A549 (cell line): ENCODE data around the gene GLIS1. TPM values are rescaled to one million over a fixed set of nuclear protein-coding genes. Genes with fewer than 3 reads are reported as not detected.

Experiments
- ATAC-seq, 2 experiments: fragments of 200-7000 bp in 1 of 2; fragments of >200 bp in 1 of 2; cut with Nextera tagmentation in 1 of 2; cut with Tn5 transposase in 1 of 2; 3 replicates each; pipeline versions ENCODE4 v1.8.0 to v1.9.1; 2018 to 2020; ENCODE audit warnings: mild to moderate bottlenecking in 1 of 2, moderate library complexity in 1 of 2
- CTCF ChIA-PET: fragments of 300-600 bp; sonication (Branson Sonifier 250); formaldehyde crosslinking; extraction: SDS; loops from one replicate; lab custom pipeline; 2021; ENCODE audit warnings: antibody characterized with exemption, inconsistent platforms; lab: Yijun Ruan, JAX
- POLR2A ChIA-PET: fragments of 350-600 bp; formaldehyde crosslinking; extraction: SDS; loops from one replicate; lab custom pipeline; 2021; ENCODE audit warnings: antibody characterized with exemption, inconsistent platforms; lab: Yijun Ruan, JAX
- DNase-seq, 2 experiments: peaks; one replicate each; pipeline versions ENCODE4 v3.0.0 to v3.0.0-alpha.2; 2011 to 2016; ENCODE audit warnings: low read depth in 1 of 2, low spot score in 1 of 2
- FAIRE-seq: peaks from 2 replicates; lab custom pipeline; 2011; peaks lifted over from hg19 to GRCh38; lab: Jason Lieb, UNC
- H3K27ac ChIP-seq, 2 experiments: fragments of >200 bp; sonication (Bioruptor Twin); formaldehyde crosslinking; 3 replicates each; pipeline ENCODE4 v1.5.1; 2016 to 2017
- H3K4me1 ChIP-seq: fragments of >200 bp; sonication (Bioruptor Twin); formaldehyde crosslinking; 3 replicates; pipeline ENCODE4 v1.6.1; 2016
- H3K4me2 ChIP-seq: fragments of >200 bp; sonication (Bioruptor Twin); formaldehyde crosslinking; 3 replicates; pipeline ENCODE4 v1.6.1; 2016
- H3K4me3 ChIP-seq: fragments of >200 bp; sonication (Bioruptor Twin); formaldehyde crosslinking; 3 replicates; pipeline ENCODE4 v1.5.1; 2016
- H3K9me3 ChIP-seq: fragments of >200 bp; sonication (Bioruptor Twin); formaldehyde crosslinking; 3 replicates; pipeline ENCODE4 v1.6.1; 2016
- BHLHE40 ChIP-seq: IDR thresholded peaks from 2 replicates; pipeline ENCODE4 v1.6.1; 2012; ENCODE audit warnings: low read depth, low read length, inconsistent platforms
- CBX8 ChIP-seq: fragments of 200-600 bp; sonication (generic); IDR thresholded peaks from 2 replicates; pipeline ENCODE4 v1.6.1; 2016
- ESRRA ChIP-seq: fragments of 150-350 bp; IDR thresholded peaks from 2 replicates; pipeline ENCODE4 v1.6.1; 2014; ENCODE audit warnings: mild to moderate bottlenecking, low read length, borderline replicate concordance
- GATA3 ChIP-seq: IDR thresholded peaks from 2 replicates; pipeline ENCODE4 v1.6.1; 2012; ENCODE audit warnings: borderline replicate concordance
- HDAC2 ChIP-seq: fragments of 200-600 bp; sonication (generic); IDR thresholded peaks from 2 replicates; pipeline ENCODE4 v1.6.1; 2016
- HEYL ChIP-seq: fragments of 250-450 bp; sonication (Bioruptor Pico); IDR thresholded peaks from 2 replicates; pipeline ENCODE4 v1.8.0; 2021; ENCODE audit warnings: mild to moderate bottlenecking, moderate library complexity
- HOXB13 ChIP-seq: fragments of 250-450 bp; sonication (Bioruptor Pico); IDR thresholded peaks from 2 replicates; pipeline ENCODE4 v1.5.0; 2020; ENCODE audit warnings: low read depth, mild to moderate bottlenecking, moderate library complexity
- JUN ChIP-seq, 2 experiments: fragments of >200 bp; sonication (Bioruptor Twin); formaldehyde crosslinking; IDR thresholded peaks; 2 replicates in 1 of 2; 3 replicates in 1 of 2; pipeline ENCODE4 v1.6.1; 2016 to 2017
- MAZ ChIP-seq: fragments of 150-350 bp; IDR thresholded peaks from 2 replicates; pipeline ENCODE4 v1.6.1; 2014; ENCODE audit warnings: antibody characterized with exemption, low read depth, low read length, borderline replicate concordance
- NFE2L2 ChIP-seq: fragments of 150-350 bp; conservative IDR thresholded peaks from 2 replicates; pipeline ENCODE4 v1.6.1; 2014; ENCODE audit warnings: low read length
- PHF8 ChIP-seq: fragments of 200-600 bp; sonication (generic); IDR thresholded peaks from 2 replicates; pipeline ENCODE4 v1.6.1; 2016; ENCODE audit warnings: low read depth, mild to moderate bottlenecking, antibody characterized with exemption, moderate library complexity, borderline replicate concordance
- POLR2AphosphoS2 ChIP-seq: conservative IDR thresholded peaks from 2 replicates; pipeline ENCODE4 v1.6.1; 2012; ENCODE audit warnings: low read length, improper control_type of control experiment, inconsistent platforms
- RARB ChIP-seq: fragments of 250-450 bp; sonication (Bioruptor Pico); IDR thresholded peaks from 2 replicates; pipeline ENCODE4 v1.8.0; 2021; ENCODE audit warnings: mild to moderate bottlenecking, moderate library complexity
- RCOR1 ChIP-seq: fragments of 150-350 bp; IDR thresholded peaks from 2 replicates; pipeline ENCODE4 v1.6.1; 2014; ENCODE audit warnings: antibody characterized with exemption, low read length, low read depth
- RFX5 ChIP-seq: fragments of 450-650 bp; IDR thresholded peaks from 2 replicates; pipeline ENCODE4 v1.7.1; 2014; ENCODE audit warnings: antibody characterized with exemption, mild to moderate bottlenecking, moderate library complexity
- SMC3 ChIP-seq: fragments of >200 bp; sonication (Bioruptor Twin); formaldehyde crosslinking; IDR thresholded peaks from 3 replicates; pipeline ENCODE4 v1.6.1; 2018; ENCODE audit warnings: inconsistent platforms
- TFCP2L1 ChIP-seq: fragments of 250-450 bp; sonication (Bioruptor Pico); IDR thresholded peaks from 2 replicates; pipeline ENCODE4 v1.5.0; 2021; ENCODE audit warnings: mild to moderate bottlenecking
- ZSCAN20 ChIP-seq: fragments of 250-450 bp; sonication (Bioruptor Pico); IDR thresholded peaks from 2 replicates; pipeline ENCODE4 v1.8.0; 2022; ENCODE audit warnings: mild to moderate bottlenecking, moderate library complexity
- WGBS: methylation state at CpG from one replicate; pipeline ENCODE4 v1.1.6; 2017; ENCODE audit errors: missing lambda C conversion rate; 5-methylcytosine and 5-hydroxymethylcytosine counted together
- polyA plus RNA-seq, 4 experiments: library from polyadenylated mRNA; depleted of rRNA in 3 of 4; stranded (reverse); fragments of >200 nt; fragmentation: RNase III in 1 of 4; extraction: RNeasy Plus Mini Kit Qiagen cat#74134 plus additional on column Dnase treatment in 1 of 4; gene quantifications; 2 replicates in 3 of 4; 3 replicates in 1 of 4; pipeline ENCODE4 v1.2.3, GENCODE V29; 2011 to 2017
- TF ChIP-seq, protein P1 (sequence below): fragments of >200 bp; sonication (Bioruptor Twin); formaldehyde crosslinking; IDR thresholded peaks from 3 replicates; pipeline ENCODE4 v1.6.1; 2016
- TF ChIP-seq, protein P2 (sequence below): fragments of 150-350 bp; IDR thresholded peaks from 2 replicates; pipeline ENCODE4 v1.6.1; 2014; ENCODE audit warnings: low read depth, mild to moderate bottlenecking, low read length
- TF ChIP-seq, protein P3 (sequence below): fragments of >200 bp; sonication (Bioruptor Twin); formaldehyde crosslinking; IDR thresholded peaks from 2 replicates; pipeline ENCODE4 v1.6.1; 2016
- TF ChIP-seq, protein P4 (sequence below): fragments of 250-450 bp; sonication (Bioruptor Pico); IDR thresholded peaks from 2 replicates; pipeline ENCODE4 v1.5.0; 2021; ENCODE audit warnings: mild to moderate bottlenecking, moderate library complexity, borderline replicate concordance
- TF ChIP-seq, protein P5 (sequence below): fragments of 250-450 bp; sonication (Bioruptor Pico); IDR thresholded peaks from 2 replicates; pipeline ENCODE4 v1.5.0; 2020; ENCODE audit warnings: low read depth, mild to moderate bottlenecking, moderate library complexity
- TF ChIP-seq, protein P6 (sequence below): fragments of >200 bp; sonication (Bioruptor Twin); formaldehyde crosslinking; IDR thresholded peaks from 3 replicates; pipeline ENCODE4 v1.5.1; 2016
- TF ChIP-seq, protein P7 (sequence below): IDR thresholded peaks from 2 replicates; pipeline ENCODE4 v1.6.1; 2012; ENCODE audit warnings: low read depth, borderline replicate concordance
- TF ChIP-seq, protein P8 (sequence below): fragments of 200-600 bp; sonication (generic); IDR thresholded peaks from 2 replicates; pipeline ENCODE4 v1.6.1; 2016; ENCODE audit warnings: antibody characterized with exemption, mild to moderate bottlenecking, moderate library complexity

Gene GLIS1
- polyA plus RNA-seq, 2 of the 4 experiments (the other 2 are of a cell fraction), result 0.04 TPM; not detected in 1

DNA sequence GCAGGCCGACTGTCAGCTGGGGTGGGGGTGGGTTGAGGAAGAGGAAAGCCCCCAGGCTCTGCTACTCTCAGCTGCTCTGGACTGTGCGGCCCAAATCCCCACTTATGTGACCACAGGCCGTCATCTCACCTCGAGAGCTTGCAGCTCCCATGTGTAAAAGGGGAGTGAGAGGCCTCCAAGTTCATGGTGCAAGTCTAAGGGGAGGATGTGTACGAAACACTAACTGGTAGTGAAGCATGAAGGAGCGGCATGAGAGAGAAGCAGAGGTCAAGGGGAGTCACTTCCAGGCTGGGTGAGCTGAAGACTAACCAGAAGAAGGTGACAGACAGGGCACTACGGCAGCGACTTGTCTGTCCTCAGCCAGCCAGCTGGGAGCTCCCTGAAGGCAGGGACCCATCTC, 43.8 kb downstream of the GLIS1 start:
- CTCF ChIA-PET, result interaction anchor here (1.5 to 2.0 kb wide), 2 partner anchors 9 to 12 kb away, joined by 3 to 5 read pairs; no protein-coding TSS in a partner anchor
- TF ChIP-seq, protein P1, sequence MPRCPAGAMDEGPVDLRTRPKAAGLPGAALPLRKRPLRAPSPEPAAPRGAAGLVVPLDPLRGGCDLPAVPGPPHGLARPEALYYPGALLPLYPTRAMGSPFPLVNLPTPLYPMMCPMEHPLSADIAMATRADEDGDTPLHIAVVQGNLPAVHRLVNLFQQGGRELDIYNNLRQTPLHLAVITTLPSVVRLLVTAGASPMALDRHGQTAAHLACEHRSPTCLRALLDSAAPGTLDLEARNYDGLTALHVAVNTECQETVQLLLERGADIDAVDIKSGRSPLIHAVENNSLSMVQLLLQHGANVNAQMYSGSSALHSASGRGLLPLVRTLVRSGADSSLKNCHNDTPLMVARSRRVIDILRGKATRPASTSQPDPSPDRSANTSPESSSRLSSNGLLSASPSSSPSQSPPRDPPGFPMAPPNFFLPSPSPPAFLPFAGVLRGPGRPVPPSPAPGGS, result no peak
- TF ChIP-seq MAZ (no peak), HEYL (CRISPR knock-in tag) (no peak), CBX8 (no peak), SMC3 (no peak), HOXB13 (CRISPR knock-in tag) (no peak), NFE2L2 (no peak), RCOR1 (no peak), TFCP2L1 (no peak), RARB (CRISPR knock-in tag) (no peak), HDAC2 (no peak), BHLHE40 (no peak), JUN (IDR thresholded peaks at IDR 0.05) (no peak), ZSCAN20 (CRISPR knock-in tag) (no peak), PHF8 (no peak)
- TF ChIP-seq, protein P2, sequence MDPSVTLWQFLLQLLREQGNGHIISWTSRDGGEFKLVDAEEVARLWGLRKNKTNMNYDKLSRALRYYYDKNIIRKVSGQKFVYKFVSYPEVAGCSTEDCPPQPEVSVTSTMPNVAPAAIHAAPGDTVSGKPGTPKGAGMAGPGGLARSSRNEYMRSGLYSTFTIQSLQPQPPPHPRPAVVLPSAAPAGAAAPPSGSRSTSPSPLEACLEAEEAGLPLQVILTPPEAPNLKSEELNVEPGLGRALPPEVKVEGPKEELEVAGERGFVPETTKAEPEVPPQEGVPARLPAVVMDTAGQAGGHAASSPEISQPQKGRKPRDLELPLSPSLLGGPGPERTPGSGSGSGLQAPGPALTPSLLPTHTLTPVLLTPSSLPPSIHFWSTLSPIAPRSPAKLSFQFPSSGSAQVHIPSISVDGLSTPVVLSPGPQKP, result no peak
- TF ChIP-seq, protein P3, sequence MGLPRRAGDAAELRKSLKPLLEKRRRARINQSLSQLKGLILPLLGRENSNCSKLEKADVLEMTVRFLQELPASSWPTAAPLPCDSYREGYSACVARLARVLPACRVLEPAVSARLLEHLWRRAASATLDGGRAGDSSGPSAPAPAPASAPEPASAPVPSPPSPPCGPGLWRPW, result no peak
- TF ChIP-seq, protein P4, sequence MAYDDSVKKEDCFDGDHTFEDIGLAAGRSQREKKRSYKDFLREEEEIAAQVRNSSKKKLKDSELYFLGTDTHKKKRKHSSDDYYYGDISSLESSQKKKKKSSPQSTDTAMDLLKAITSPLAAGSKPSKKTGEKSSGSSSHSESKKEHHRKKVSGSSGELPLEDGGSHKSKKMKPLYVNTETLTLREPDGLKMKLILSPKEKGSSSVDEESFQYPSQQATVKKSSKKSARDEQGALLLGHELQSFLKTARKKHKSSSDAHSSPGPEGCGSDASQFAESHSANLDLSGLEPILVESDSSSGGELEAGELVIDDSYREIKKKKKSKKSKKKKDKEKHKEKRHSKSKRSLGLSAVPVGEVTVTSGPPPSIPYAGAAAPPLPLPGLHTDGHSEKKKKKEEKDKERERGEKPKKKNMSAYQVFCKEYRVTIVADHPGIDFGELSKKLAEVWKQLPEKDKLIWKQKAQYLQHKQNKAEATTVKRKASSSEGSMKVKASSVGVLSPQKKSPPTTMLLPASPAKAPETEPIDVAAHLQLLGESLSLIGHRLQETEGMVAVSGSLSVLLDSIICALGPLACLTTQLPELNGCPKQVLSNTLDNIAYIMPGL (CRISPR knock-in tag), result no peak
- TF ChIP-seq, protein P5, sequence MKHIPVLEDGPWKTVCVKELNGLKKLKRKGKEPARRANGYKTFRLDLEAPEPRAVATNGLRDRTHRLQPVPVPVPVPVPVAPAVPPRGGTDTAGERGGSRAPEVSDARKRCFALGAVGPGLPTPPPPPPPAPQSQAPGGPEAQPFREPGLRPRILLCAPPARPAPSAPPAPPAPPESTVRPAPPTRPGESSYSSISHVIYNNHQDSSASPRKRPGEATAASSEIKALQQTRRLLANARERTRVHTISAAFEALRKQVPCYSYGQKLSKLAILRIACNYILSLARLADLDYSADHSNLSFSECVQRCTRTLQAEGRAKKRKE, result no peak
- TF ChIP-seq, protein P6, sequence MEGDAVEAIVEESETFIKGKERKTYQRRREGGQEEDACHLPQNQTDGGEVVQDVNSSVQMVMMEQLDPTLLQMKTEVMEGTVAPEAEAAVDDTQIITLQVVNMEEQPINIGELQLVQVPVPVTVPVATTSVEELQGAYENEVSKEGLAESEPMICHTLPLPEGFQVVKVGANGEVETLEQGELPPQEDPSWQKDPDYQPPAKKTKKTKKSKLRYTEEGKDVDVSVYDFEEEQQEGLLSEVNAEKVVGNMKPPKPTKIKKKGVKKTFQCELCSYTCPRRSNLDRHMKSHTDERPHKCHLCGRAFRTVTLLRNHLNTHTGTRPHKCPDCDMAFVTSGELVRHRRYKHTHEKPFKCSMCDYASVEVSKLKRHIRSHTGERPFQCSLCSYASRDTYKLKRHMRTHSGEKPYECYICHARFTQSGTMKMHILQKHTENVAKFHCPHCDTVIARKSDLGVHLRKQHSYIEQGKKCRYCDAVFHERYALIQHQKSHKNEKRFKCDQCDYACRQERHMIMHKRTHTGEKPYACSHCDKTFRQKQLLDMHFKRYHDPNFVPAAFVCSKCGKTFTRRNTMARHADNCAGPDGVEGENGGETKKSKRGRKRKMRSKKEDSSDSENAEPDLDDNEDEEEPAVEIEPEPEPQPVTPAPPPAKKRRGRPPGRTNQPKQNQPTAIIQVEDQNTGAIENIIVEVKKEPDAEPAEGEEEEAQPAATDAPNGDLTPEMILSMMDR, result no peak
- no peak overlapping the region for H3K27ac ChIP-seq
- no peak overlapping the region for H3K4me2 ChIP-seq
- H3K4me3 ChIP-seq, result no peak overlapping the region
- FAIRE-seq, result no peak
- WGBS, result 57% methylated on average over 7 of the region's 8 CpGs
- ATAC-seq, result no peak
- POLR2A ChIA-PET, result no interaction called here
- no peaks in the 10 kb centered on the region for H3K4me1 ChIP-seq
- DNase-seq, result no peak
- H3K9me3 ChIP-seq, result no peaks in the 10 kb centered on the region

DNA sequence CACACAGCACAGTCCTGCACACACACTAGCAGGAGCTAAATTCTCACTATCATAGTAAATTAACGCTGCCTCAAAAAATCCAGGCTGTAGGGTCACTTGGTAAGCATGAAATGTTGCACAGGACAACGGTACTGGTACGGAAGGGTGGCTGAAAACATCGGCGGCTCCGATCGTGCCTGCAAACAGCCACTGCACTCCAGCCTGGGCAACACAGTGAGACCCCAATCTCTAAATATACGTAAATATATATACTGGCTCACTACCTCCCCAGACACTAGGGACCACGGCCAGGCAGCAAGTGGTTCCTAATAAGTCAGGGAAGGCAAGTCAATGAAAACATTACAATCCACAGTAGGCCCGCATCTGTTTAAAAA, 44.3 kb downstream of the GLIS1 start:
- DNase-seq (no peak), FAIRE-seq (no peak), ATAC-seq (no peak)
- Histone ChIP-seq H3K4me3 (no peak overlapping the region), H3K4me2 (no peak overlapping the region), H3K9me3 (no peaks in the 10 kb centered on the region), H3K27ac (no peak overlapping the region), H3K4me1 (no peaks in the 10 kb centered on the region)
- ChIA-PET CTCF (interaction anchor here (1.5 to 2.0 kb wide), 2 partner anchors 9 to 12 kb away, joined by 3 to 5 read pairs; no protein-coding TSS in a partner anchor), POLR2A (no interaction called here)
- 79% methylated on average over 9 of the region's 10 CpGs for WGBS
- TF ChIP-seq, protein P2, result no peak
- TF ChIP-seq RFX5 (no peak), GATA3 (no peak), ESRRA (no peak), POLR2AphosphoS2 (no peak)
- TF ChIP-seq, protein P7, sequence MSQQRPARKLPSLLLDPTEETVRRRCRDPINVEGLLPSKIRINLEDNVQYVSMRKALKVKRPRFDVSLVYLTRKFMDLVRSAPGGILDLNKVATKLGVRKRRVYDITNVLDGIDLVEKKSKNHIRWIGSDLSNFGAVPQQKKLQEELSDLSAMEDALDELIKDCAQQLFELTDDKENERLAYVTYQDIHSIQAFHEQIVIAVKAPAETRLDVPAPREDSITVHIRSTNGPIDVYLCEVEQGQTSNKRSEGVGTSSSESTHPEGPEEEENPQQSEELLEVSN, result no peak
- TF ChIP-seq, protein P8, sequence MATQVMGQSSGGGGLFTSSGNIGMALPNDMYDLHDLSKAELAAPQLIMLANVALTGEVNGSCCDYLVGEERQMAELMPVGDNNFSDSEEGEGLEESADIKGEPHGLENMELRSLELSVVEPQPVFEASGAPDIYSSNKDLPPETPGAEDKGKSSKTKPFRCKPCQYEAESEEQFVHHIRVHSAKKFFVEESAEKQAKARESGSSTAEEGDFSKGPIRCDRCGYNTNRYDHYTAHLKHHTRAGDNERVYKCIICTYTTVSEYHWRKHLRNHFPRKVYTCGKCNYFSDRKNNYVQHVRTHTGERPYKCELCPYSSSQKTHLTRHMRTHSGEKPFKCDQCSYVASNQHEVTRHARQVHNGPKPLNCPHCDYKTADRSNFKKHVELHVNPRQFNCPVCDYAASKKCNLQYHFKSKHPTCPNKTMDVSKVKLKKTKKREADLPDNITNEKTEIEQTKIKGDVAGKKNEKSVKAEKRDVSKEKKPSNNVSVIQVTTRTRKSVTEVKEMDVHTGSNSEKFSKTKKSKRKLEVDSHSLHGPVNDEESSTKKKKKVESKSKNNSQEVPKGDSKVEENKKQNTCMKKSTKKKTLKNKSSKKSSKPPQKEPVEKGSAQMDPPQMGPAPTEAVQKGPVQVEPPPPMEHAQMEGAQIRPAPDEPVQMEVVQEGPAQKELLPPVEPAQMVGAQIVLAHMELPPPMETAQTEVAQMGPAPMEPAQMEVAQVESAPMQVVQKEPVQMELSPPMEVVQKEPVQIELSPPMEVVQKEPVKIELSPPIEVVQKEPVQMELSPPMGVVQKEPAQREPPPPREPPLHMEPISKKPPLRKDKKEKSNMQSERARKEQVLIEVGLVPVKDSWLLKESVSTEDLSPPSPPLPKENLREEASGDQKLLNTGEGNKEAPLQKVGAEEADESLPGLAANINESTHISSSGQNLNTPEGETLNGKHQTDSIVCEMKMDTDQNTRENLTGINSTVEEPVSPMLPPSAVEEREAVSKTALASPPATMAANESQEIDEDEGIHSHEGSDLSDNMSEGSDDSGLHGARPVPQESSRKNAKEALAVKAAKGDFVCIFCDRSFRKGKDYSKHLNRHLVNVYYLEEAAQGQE, result no peak
